Lung (tissue), 12 donors: ENCODE data around the gene HIVEP1. TPM values are rescaled to one million over a fixed set of nuclear protein-coding genes. Genes with fewer than 3 reads are reported as not detected.

Experiments used
- ATAC-seq: fragments of 200-7000 bp; cut with Tn5 transposase; one replicate; pipeline ENCODE4 v1.9.1; 2020; ENCODE audit warnings: moderate number of reproducible peaks; ENCODE audit not compliant: insufficient read depth, low FRiP score
- DNase-seq, 3 donors: peaks; one replicate each; pipeline ENCODE4 v3.0.0-alpha.2; 2013 to 2017
- H3K27ac ChIP-seq, 2 donors: one replicate each; pipeline ENCODE4 v1.5.1; 2013; ENCODE audit warnings: mild to moderate bottlenecking in 2 of 2, moderate library complexity in 2 of 2, control low read depth in 1 of 2, inconsistent platforms in 1 of 2, low read depth in 1 of 2, low read length in 1 of 2
- H3K27me3 ChIP-seq, 3 donors: one replicate each; pipeline ENCODE4 v1.5.1; 2013; ENCODE audit warnings: low read length in 2 of 3; ENCODE audit not compliant: control insufficient read depth in 3 of 3, insufficient read depth in 3 of 3
- H3K36me3 ChIP-seq, 4 donors: one replicate each; pipeline ENCODE4 v1.5.1; 2013; ENCODE audit warnings: low read length in 4 of 4, mild to moderate bottlenecking in 1 of 4, moderate library complexity in 1 of 4; ENCODE audit not compliant: control insufficient read depth in 4 of 4, insufficient read depth in 4 of 4
- H3K4me1 ChIP-seq, 5 donors: one replicate each; pipeline ENCODE4 v1.5.1; 2013; ENCODE audit warnings: low read length in 5 of 5, mild to moderate bottlenecking in 2 of 5, moderate library complexity in 1 of 5; ENCODE audit not compliant: control insufficient read depth in 5 of 5, insufficient read depth in 5 of 5
- H3K4me3 ChIP-seq: one replicate; pipeline ENCODE4 v1.5.1; 2013; ENCODE audit warnings: mild to moderate bottlenecking, control low read depth, moderate library complexity
- H3K9ac ChIP-seq, 2 donors: one replicate each; pipeline ENCODE4 v1.5.1; 2013; ENCODE audit warnings: low read length in 2 of 2, control low read depth in 1 of 2; ENCODE audit not compliant: insufficient read depth in 1 of 2
- H3K9me3 ChIP-seq, 4 donors: one replicate each; pipeline ENCODE4 v1.5.1; 2013; ENCODE audit warnings: low read length in 3 of 4, mild to moderate bottlenecking in 1 of 4, moderate library complexity in 1 of 4; ENCODE audit not compliant: control insufficient read depth in 4 of 4, insufficient read depth in 3 of 4
- WGBS, 2 donors: extraction: QIAGEN DNeasy Blood & Tissue Kit; methylation state at CpG; one replicate each; pipeline ENCODE4 v1.1.7; 2013; 5-methylcytosine and 5-hydroxymethylcytosine counted together
- polyA plus RNA-seq, 2 donors: library from polyadenylated mRNA; stranded (reverse); fragments of 200-250 nt; gene quantifications; one replicate each; pipeline ENCODE4 v1.2.1, GENCODE V29; 2013
- total RNA-seq, 2 donors: library from RNA; depleted of rRNA in 1 of 2; stranded (reverse); fragments of >200 nt in 1 of 2; gene quantifications; one replicate each; pipeline ENCODE4 v1.2.1, GENCODE V29; 2014 to 2021
- TF ChIP-seq, protein P1 (sequence below): IDR thresholded peaks from 2 replicates; pipeline ENCODE4 v1.5.1; 2012; ENCODE audit warnings: mild to moderate bottlenecking; ENCODE audit errors: control extremely low read depth, extremely low read depth
- donor health status: control.
- donor health status: control.
- donor health status: Bipolar disorder and iron deficiency.
- donor health status: healthy.
- donor health status: DM: yes; HTN: yes; CAD: no.

The HIVEP1 gene
- total and polyA plus RNA-seq, 4 donors, result 3.1 to 49.6 (median 20.5) TPM

GRCh38 chr6:12170351-12171092, 158.4 kb downstream of the HIVEP1 start:
- H3K36me3 ChIP-seq, result no peaks in the 10 kb centered on the region
- H3K27me3 ChIP-seq, result no peaks in the 10 kb centered on the region
- DNase-seq (no peak), ATAC-seq (no peak)
- WGBS, 2 donors, result 68 to 74% methylated on average over 13 of the region's 13 CpGs
- no peaks in the 10 kb centered on the region for H3K4me1 ChIP-seq
- no peak overlapping the region for H3K9ac ChIP-seq
- no peak overlapping the region for H3K27ac ChIP-seq
- TF ChIP-seq, protein P1, sequence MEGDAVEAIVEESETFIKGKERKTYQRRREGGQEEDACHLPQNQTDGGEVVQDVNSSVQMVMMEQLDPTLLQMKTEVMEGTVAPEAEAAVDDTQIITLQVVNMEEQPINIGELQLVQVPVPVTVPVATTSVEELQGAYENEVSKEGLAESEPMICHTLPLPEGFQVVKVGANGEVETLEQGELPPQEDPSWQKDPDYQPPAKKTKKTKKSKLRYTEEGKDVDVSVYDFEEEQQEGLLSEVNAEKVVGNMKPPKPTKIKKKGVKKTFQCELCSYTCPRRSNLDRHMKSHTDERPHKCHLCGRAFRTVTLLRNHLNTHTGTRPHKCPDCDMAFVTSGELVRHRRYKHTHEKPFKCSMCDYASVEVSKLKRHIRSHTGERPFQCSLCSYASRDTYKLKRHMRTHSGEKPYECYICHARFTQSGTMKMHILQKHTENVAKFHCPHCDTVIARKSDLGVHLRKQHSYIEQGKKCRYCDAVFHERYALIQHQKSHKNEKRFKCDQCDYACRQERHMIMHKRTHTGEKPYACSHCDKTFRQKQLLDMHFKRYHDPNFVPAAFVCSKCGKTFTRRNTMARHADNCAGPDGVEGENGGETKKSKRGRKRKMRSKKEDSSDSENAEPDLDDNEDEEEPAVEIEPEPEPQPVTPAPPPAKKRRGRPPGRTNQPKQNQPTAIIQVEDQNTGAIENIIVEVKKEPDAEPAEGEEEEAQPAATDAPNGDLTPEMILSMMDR, result no peak
- H3K9me3 ChIP-seq, result no peaks in the 10 kb centered on the region
- H3K4me3 ChIP-seq, result no peak overlapping the region

DNA sequence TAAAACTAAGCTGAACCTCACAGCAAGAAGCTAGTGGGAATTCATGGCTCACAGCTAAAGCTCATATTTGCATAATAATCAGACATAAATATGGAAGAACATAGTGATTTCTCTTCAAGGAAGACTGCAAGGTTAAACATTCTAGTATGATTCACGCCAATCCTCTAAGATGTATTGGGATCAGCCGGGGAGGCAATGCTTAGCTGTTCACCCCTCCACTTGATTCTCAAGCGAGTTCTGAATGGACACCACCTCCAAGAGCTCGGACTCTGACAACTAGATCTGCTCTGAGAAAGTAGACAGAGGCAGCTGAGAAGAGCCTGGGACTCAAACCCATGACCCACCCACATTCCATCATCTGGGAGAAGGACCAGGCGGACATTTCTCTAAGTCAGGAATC, 159.6 kb downstream of the HIVEP1 start:
- WGBS, 2 donors, result 94 to 98% methylated on average over 5 of the region's 5 CpGs
- TF ChIP-seq, protein P1, result no peak
- Histone ChIP-seq H3K9ac (no peak overlapping the region), H3K36me3 (no peaks in the 10 kb centered on the region), H3K4me1 (no peaks in the 10 kb centered on the region), H3K27ac (no peak overlapping the region), H3K9me3 (no peaks in the 10 kb centered on the region), H3K27me3 (no peaks in the 10 kb centered on the region), H3K4me3 (no peak overlapping the region)
- ATAC-seq, result no peak
- DNase-seq, result no peak

DNA sequence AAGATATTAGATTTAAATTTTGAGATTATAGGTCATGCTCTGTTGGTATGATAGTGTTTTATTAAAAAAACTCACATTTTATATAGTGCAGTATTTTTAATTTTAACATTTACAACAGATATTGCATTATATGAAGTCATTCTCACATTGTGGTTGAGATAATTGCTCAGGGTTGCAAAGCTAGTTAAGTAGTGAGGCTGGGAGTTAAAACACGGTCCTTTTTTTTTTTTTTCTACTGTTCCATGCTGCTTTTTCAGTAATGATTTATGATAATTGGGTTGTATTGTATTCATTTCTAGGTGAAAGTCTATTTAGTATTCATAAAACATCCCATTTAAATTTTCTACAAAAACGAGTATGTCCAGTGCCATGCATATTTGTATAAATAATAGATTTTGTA, 160.5 kb downstream of the HIVEP1 start:
- WGBS, 2 donors, result 68 to 84% methylated on average over 2 of the region's 2 CpGs
- Histone ChIP-seq H3K36me3 (no peaks in the 10 kb centered on the region), H3K4me3 (no peak overlapping the region), H3K27me3 (no peaks in the 10 kb centered on the region), H3K9ac (no peak overlapping the region), H3K9me3 (no peaks in the 10 kb centered on the region), H3K4me1 (no peaks in the 10 kb centered on the region), H3K27ac (no peak overlapping the region)
- ATAC-seq (no peak), DNase-seq (no peak)
- TF ChIP-seq, protein P1, result no peak

DNA sequence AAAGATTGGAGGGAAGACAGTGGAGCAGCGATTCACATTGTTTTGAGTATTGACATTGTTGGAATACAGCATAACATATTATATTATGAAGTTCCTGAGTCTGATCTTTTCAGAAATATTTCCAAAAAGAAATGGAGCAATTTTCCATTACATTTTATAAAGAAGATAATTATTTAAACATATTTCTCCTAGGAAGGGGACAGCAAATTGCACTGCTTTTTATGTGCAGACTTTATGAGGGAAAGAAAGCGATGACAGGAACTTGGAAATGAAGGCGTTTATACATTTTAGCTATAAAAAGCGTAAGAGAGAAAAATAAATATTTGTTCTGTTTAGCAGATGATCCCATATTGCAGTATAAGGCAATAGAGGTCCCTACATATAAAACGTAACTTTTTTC, 161.1 kb downstream of the HIVEP1 start:
- Histone ChIP-seq H3K27ac (no peak overlapping the region), H3K9ac (no peak overlapping the region), H3K36me3 (no peaks in the 10 kb centered on the region), H3K4me3 (no peak overlapping the region), H3K27me3 (no peaks in the 10 kb centered on the region), H3K4me1 (no peaks in the 10 kb centered on the region), H3K9me3 (no peaks in the 10 kb centered on the region)
- 83 to 89% methylated on average over 5 of the region's 5 CpGs for WGBS, 2 donors
- DNase-seq (peak in 1 of 3 donors; percentile 23), ATAC-seq (no peak)
- TF ChIP-seq, protein P1, result no peak
